GM18873 (cell line): ENCODE data around the gene MAP3K14.

ENCODE experiments used
- ATAC-seq: cut with Tn5 transposase; IDR thresholded peaks from one replicate; pipeline ENCODE4 v1.9.1; 2021; ENCODE audit warnings: mild to moderate bottlenecking, moderate library complexity, moderate number of reproducible peaks; ENCODE audit not compliant: unreplicated experiment, low FRiP score

Gene MAP3K14

DNA sequence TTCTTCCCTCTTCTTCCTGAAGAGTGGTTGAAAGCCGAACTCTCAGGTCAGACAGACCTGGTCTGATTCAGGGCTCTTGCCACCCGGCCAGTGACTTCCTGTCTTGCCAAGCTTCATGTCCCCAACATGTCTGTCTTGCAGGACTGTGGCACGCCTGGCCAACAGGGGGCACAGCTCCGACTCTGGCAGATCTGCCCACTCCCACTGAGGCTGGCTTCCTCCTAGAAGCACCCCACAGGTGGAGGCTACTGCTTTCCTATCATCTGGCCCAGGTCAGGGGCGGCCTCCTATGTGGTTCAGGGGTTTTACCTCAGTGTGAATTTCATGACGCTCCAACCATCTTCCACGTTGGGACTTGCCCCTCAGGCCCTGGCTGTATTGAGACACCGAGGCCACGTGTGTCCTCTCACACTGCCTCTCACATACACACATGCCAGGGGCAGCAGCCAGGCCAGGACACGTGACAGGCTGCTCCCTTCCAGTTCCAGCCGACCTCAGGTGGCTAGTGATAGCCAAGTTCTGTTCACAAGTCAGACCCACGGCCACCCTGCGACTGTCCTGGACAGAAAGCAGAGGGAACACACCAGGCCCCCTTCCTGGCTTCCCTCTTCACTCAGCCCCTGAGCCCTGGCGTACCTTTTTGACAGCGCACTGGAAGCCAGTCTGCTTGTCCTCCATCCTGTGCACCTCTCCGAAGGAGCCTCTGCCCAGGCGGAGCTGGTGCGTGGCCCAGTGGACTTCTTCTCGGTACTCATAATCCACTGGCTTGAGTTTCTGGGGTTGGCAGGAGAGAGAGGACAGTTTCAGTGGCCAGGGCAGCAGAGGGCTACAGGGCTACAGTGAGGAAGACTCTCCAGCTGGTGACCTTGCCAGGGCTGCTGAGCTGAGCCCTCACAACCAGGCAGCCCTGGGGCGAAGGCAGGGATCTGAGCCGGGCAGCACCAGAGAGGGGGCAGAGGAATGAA, 32.4 kb downstream of the MAP3K14 start:
- ATAC-seq, result no peak

DNA sequence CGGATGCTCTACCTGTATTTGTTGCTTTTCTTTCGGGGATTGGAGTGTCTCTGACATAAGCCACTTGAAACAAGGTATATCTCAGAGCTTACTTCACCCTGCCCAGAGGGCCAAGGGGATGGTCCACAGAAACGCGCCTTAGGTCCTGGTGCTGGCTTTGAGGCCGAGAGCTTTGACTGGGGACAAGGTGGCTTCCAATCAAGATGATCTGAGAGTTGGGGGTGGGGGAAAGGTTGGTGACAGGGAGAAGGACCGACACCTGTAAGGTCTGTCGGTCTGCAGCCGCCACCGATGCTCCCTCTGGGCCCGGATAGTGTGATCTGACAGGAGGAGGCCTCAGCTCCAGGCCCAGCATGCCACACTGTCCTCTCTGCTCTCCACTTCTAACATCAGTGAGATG, 33.1 kb downstream of the MAP3K14 start:
- ATAC-seq, result no peak

DNA sequence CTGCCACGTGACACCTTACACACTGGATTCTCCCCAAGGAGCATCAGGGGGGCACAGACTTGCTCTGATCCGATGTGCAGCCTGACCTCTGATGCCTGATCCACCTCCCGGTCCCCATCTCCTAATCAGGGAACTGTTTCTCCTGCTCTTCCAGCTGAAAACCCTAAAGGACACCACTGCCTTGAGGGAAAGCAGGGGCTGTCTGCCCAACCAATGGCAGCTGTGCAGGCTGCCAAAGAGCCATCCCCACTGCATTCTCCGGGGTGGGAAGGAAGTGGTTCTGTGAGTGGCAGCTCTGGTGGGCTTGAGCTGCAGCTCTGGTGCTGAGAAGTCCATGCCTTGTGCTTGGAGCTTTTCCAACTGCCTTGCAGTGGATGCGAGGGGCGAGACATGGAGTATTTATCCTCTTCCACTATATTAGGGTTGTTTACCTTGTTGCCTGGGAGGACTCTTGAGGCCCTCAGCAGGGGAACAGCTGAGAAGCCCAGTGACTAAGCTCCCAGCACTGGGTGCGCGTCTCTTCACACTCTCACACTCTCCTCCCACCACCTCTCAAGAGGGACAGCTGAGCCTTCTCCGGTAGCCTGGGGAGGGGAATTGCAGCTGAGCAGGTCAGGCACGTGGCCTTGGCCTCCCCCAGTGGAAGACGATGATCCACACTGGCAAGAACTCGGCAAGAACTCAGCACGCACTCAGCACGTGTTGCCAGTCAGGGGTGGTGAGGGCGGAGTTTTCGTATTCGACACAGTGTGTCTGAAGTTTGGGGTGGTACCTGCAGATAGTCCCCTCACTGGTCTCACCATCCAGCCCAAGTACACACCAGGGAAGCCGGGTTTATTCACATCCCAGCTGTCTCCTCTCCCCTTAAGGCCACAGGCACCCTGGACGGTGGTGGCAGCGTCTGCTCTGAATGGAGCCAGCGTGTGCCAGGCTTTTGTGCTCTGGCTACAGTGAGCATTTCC, 33.9 kb downstream of the MAP3K14 start:
- no peak for ATAC-seq

DNA sequence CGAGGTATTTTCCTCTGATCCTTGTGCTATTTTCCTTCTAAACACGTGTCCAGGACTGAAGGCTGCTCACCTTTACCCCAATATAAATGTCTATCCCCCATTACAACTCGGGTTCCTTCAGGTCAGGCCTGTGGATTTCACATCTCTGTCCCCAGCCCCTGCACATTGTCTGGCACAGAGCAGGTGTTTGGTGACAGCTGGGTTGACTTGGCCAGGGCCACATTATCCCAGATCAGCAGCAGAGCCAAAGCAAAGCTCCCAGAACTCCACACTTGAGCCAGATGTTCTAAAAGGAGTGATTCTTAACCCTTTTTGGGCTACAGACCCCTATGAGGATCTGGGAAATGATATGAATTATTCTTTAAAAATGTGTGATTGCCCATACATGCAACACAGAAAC, 36.9 kb downstream of the MAP3K14 start:
- no peak for ATAC-seq

DNA sequence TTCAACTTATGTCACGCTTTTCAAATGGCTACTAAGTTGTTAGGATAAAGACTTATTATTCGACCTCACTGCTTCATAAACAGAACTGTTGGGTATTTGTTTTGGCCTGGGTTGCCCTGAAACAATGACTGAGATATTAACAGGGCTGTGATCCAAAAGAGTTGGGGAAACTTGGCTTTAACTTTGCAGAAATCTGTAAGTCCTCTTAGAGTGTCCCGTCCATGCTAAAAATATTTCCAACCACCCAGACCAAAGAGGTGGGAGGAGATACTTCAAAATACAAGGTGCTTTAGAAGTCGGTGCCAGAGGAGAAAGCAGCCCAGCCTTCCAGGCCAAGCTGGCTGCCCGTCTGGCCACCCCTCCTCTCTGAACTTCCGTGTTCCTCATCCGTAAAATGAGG, 38.8 kb downstream of the MAP3K14 start:
- ATAC-seq, result no peak

DNA sequence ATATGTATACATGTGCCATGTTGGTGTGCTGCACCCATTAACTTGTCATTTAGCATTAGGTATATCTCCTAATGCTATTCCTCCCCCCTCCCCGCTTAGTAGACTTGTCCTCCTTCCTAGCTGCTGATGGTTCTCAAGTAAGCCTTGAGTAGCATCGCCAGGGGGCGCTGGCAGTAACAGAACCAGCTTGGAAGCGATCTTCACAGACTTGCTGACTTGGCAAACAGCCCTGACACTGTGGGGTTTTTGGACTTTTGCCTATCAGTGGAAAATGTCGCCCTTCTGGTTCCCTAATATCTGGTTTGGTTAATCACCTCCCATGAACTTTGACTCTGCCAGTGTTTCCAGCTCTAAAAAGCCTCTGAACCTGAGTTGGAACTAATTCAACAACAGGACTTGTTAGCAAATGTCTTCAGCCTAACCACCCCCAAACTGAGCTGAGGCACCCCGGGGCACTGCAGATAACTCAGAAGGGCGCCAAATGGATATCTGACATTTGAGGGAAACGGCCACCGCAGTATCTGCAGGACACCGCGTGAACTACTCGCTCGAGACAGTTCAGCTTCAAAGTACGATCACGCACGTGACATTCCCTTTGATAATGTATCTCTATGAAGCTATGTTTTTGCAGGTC, 39.5 kb downstream of the MAP3K14 start:
- ATAC-seq, result no peak

DNA sequence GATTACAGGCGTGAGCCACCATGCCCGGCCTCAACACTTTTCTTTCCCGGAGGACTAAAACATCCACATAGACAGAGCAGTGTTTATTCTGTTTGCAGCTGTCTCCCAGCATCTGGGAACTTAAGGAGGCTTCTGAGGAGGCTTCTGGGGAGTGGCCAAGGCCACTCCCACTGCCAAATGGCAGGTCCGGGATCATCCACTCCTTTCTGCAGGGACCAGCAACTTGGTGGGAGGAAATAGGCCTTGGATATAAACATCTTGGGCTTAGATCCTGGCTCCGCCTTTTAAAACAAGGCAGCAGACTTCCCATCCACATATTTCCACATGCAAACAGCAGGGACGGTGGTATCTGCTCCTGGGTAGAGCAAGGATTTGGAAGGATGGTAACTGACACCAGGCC, 40.8 kb downstream of the MAP3K14 start:
- ATAC-seq, result no peak

DNA sequence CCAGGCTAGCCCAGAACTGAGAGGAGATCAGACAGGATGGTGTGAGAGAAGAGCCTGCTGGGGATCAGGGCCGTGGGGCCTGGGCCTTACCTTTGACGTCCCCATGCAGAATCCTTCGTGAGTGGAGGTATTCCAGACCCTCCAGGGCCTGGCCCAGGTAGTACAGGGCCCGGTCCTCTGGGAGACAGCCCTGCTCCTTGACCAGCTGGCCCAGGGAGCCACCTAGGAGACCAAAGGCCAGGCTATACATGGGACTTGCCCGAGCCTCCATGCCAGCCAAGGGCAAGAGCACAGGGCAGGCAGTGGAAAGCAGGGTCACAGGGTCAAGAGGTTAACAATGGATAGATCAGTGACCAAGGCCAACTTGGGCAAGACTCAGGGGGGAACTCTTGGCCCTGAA, 42.8 kb downstream of the MAP3K14 start:
- no peak for ATAC-seq

DNA sequence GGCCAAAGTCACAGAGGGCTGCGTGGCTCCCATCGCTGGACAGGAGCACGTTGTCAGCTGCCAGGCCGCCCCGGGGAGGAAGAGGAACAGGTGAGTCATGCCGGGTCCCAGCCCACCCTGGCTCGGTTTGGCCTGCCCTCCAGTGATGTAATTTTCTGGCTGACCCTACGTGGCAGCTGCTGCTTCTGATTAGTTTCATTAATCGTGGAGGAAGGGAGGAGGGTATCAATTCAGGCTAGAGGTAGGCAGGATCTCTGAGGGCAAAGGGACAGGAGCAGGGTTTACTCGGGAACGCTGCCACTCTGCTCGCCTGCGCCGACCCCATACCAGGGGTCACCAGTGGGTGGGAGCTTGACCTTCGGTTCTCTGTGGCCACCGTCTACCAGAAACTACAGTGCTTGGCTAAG, 43.3 kb downstream of the MAP3K14 start:
- no peak for ATAC-seq

DNA sequence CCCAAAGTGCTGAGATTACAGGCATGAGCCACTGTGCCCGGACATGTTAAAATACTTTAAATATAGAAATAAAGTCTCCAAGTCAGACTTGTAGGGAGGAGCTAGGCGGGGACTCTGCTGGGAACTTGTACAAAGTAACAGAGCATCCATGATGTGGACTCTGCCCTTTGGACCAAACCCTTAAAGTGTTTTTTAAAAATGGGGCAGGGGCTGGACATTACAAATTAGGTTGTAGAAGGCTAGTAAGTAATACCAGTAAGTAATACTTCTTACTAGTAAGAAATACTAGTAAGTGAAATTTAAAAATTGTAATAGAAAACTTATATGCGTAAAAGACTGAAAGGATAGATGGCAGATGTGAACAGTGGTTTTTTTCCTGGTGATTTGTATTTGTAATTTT, 45.2 kb downstream of the MAP3K14 start:
- ATAC-seq, result no peak

DNA sequence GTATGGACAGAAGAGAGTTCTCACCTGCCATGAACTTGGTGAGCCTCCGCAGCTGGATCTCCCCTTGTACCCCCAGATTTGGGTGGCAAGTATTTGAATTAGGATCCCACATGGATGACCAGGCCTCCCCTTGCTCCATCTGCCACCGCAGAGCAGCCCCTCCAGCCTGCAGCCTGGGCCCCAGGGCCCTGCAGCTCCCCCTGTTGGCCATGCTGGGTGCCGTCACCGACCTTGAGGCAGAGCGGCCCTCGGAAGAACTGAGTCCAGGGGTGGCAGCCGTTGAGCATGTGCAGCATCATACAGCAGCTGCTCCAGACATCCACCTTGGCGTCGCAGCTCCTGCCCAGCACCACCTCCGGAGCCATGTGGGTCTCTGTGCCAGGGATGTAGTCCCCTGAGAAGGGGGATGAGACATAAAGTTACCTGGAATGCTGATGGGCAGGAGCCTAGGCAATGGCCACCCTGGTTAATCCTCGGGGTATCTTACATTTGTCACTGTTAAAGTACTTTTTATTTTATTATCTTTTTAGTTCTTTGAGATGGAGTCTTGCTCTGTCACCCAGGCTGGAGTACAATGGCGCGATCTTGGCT, 45.9 kb downstream of the MAP3K14 start:
- no peak for ATAC-seq

DNA sequence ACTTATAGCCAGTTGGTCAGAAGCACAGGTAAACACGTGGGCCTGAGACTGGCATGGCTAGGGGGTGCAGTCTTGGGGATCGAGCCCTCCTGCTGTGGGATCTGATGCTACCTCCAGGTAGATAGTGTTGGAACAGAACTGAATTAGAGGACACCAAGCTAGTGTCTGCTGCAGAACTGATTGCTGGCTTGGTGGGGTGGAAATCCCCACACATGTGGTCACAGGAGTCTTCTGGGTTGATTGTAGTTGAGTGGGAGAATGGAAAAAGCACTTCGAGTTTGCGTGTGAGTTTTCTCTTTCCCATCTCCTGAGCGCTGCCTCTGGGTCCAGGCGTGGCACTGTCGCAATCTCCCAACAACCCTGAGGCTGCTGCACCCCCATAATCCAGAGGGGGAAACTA, 46.9 kb downstream of the MAP3K14 start:
- ATAC-seq, result no peak

DNA sequence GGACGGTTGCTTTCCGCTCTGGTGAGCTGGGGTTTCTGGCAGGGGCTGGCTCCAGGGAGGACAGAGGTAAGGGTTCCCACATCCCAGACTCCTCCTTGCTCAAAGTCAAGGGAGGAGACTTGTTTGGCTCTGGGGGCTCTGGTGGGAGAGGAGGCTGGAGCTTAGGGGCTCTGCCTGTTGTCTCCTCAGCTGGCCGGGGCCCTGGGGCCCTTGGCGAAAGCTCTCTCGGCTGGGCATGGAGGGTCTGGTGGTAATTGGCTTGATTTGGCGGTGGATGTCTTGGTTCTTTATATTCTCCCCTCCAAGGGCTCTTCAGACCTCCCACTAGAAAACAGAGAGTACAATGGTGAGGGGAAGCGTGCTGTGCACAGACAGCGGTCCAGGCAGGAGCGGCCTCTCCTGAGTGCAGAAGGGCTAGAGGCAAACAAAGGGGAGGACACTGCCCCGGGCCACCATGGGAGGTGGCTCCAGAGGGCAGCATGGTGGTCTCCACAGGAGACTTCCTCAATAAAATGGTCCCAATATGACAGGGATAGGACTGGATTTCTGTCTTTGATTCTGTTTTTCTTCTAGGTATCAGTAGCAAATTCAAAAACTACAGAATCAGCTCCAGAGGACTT, 49.3 kb downstream of the MAP3K14 start:
- ATAC-seq, result no peak

DNA sequence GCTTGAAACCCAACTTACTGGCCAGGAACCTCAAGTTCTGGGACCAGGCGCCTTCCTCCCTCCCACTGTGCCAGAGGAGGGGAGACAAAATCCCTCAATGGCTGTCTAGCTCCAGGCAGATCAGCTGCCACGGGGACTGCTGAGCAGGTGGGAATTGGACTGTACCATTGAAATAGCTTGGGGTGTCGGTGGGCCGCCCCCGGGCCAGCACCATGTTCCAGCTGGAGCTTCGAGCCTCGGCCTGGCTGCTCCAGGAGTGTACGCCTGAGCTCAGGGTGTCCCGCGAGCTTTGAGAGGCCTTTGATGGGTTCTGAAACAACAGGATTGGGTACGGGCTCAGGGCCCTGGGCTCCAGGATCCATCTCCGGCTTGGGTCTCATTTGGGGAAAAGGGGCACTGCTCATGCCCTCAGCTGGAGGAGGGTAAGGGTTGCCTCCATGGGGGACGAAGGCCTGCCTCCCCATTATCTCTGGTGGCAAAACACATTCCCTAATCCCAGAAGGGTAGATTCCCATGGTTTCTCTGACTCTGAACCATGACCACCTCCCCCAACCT, 50.4 kb downstream of the MAP3K14 start:
- no peak for ATAC-seq

DNA sequence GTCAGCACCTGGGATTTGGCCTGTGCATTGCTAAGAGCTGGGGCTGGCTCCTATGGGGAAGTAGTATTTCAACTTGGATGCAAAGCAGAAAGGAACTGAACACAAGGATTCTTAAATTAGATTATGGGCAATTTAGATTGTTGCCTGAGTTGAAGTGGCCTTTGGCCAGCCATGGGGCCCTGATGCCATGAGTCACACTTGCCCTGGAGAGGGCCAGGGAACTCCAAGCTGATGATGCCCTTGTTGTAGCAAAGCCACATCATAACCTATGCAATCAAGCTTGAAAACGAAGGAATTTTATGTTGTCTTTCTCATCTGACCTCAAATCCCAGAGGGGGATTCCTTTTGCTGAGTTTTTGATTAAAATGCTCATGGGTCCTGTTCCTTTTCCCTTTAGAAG, 51.0 kb downstream of the MAP3K14 start:
- no peak for ATAC-seq

DNA sequence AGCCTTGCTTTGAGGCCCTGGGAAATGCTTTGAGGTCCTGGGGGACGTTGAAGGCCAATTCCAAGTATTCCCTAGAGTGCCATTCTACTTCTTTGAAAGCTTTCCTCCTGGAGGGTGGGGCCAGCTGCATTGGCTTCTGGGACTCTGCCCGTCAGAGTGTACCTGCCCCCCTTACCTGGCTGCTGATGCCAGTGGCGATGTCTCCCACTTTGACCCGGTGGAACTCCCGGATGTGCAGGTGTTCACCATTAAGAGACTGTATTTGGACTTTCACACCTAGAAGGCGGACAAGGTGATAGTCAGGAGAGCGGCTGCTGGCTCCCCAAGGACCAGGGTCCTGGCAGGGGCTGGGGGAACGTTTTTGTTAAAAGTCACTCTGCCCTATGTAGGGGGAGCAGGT, 51.8 kb downstream of the MAP3K14 start:
- no peak for ATAC-seq

DNA sequence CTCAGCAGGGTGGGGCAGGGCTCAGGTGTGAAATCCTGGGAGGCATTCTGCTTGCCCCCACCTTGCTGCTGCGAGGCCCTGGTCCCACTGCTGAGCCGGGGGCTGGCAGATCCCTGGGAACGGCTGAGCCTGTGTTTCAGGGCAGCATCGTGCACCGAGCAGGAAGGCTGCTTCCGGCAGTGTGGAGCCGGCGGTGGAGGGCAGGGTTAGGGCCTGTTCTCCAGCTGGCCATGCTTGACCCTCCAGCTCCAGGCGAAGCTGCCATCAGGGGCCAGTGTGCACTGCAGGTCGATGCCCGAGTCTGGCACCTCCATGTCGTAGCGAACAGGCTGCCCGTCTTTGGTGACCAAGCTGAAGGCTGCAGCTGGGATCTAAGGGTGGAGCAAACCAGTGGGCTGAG, 52.4 kb downstream of the MAP3K14 start:
- no peak for ATAC-seq

DNA sequence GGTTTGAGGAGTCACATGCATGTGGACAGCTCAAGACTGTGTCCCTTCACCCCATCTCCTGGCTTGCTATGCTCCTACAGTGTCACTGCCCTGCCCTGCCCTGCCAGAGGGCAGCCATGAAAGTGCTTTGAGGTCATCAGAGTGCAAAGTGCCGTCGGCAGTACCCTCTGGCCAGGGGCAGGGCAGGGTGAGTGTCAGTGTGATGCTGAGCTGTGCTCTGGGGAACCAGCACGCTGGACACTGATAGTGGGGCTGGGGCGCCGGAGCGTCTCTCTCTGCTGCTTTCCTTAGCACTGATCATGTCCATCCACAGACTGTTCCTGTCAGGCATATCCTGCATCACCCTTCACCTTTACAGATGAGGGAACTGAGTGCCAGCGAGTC, 53.4 kb downstream of the MAP3K14 start:
- ATAC-seq, result no peak

DNA sequence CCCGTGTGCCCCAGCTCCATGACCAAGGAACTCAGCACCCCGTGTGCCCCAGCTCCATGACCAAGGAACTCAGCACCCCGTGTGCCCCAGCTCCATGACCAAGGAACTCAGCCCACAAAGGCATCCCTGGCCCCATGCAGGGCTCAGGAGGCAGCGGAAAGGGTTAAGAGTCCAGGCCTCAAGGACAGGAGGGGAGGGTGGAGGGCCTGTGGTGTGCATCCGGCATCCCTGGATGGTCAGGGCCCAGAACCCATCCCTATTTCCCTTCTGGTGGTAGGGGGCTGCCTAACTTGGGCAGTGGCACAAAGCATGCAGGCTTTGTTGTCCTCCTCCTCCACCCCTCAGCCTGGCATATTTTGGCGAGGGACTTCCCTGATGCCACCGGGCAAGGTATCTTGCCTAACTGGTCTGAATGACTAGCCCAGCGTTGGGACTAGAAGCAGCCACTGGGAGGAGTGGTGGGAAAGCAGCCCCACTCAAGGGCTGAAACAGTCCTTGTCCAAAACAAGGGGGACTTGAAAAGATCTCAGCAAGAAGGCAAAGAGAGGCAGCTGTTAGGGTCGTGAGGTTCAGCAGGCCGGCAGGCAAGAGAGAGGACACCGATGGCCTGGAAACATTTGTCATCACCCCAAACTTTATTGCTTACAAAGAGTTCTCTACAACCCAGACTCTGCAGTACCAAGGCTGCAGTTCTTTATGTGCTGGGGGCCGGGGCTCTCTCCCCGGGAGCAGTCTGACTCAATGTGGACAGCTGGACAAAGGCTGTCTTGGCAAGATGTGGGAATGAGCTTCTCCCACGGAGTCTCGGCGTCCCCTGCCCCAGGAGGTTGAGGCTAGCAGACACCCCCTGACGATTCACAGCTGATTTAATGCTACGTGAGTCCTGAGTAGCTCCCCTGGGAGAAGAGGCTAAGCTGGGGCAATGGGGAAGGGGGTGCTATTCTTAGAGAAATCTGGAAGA, 54.0 kb downstream of the MAP3K14 start:
- no peak for ATAC-seq
